CD8-positive, alpha-beta memory T cell (primary cell): ENCODE measurements around the gene SUPT3H. TPM values are rescaled to one million over a fixed set of nuclear protein-coding genes. Genes with fewer than 3 reads are reported as not detected.
A peak's percentile ranks its signal among the peaks of the same experiment; 100 is the strongest.

Experiments used
- CTCF ChIA-PET: fragments of 350-600 bp; sonication (Branson Sonifier 250); formaldehyde crosslinking; loops from one replicate; lab custom pipeline; 2021; ENCODE audit warnings: antibody characterized with exemption; lab: Charles Lee
- POLR2A ChIA-PET: fragments of 350-600 bp; sonication (Branson Sonifier 250); formaldehyde crosslinking; loops from one replicate; lab custom pipeline; 2021; ENCODE audit warnings: antibody characterized with exemption; lab: Charles Lee
- DNase-seq, 5 donors: peaks; one replicate each; pipeline versions ENCODE4 v3.0.0 to v3.0.0-alpha.2; 2020 to 2022; ENCODE audit warnings: mixed read lengths in 1 of 5
- H3K27ac ChIP-seq: one replicate; pipeline ENCODE4 v1.7.0; 2013; ENCODE audit warnings: low read depth, mild to moderate bottlenecking, low read length, moderate library complexity
- H3K27me3 ChIP-seq: 2 replicates; pipeline ENCODE4 v1.7.0; 2013; ENCODE audit warnings: low read length, mild to moderate bottlenecking; ENCODE audit not compliant: insufficient read depth, poor library complexity, severe bottlenecking
- H3K36me3 ChIP-seq: 2 replicates; pipeline ENCODE4 v1.7.0; 2013; ENCODE audit warnings: mild to moderate bottlenecking, low read length, moderate library complexity; ENCODE audit not compliant: insufficient read depth
- H3K4me1 ChIP-seq: 2 replicates; pipeline ENCODE4 v1.7.0; 2013; ENCODE audit warnings: mild to moderate bottlenecking, low read length, moderate library complexity; ENCODE audit not compliant: insufficient read depth
- H3K4me3 ChIP-seq: 2 replicates; pipeline ENCODE4 v1.7.0; 2013; ENCODE audit warnings: mild to moderate bottlenecking, low read length
- H3K9me3 ChIP-seq: 2 replicates; pipeline ENCODE4 v1.7.0; 2013; ENCODE audit warnings: mild to moderate bottlenecking, low read length
- H3K27ac Mint-ChIP-seq, 8 donors: one replicate each; pipeline ENCODE4 v1.8.0; 2020 to 2021; ENCODE audit warnings: mixed read lengths in 8 of 8, mild to moderate bottlenecking in 6 of 8, inconsistent platforms in 3 of 8, moderate library complexity in 3 of 8
- H3K27me3 Mint-ChIP-seq, 2 donors: one replicate each; pipeline ENCODE4 v1.8.0; 2020 to 2021; ENCODE audit warnings: mixed read lengths in 2 of 2, mild to moderate bottlenecking in 1 of 2, moderate library complexity in 1 of 2
- H3K36me3 Mint-ChIP-seq, 3 donors: one replicate each; pipeline ENCODE4 v1.8.0; 2020 to 2021; ENCODE audit warnings: mixed read lengths in 3 of 3, inconsistent platforms in 1 of 3, mild to moderate bottlenecking in 1 of 3
- H3K4me1 Mint-ChIP-seq, 3 donors: one replicate each; pipeline ENCODE4 v1.8.0; 2020 to 2021; ENCODE audit warnings: mixed read lengths in 3 of 3, inconsistent platforms in 1 of 3, mild to moderate bottlenecking in 1 of 3
- H3K4me3 Mint-ChIP-seq, 7 donors: one replicate each; pipeline ENCODE4 v1.8.0; 2020 to 2021; ENCODE audit warnings: mixed read lengths in 7 of 7, mild to moderate bottlenecking in 6 of 7, moderate library complexity in 4 of 7, inconsistent platforms in 2 of 7
- H3K9me3 Mint-ChIP-seq, 5 donors: one replicate each; pipeline ENCODE4 v1.8.0; 2020 to 2022; ENCODE audit warnings: mixed read lengths in 5 of 5, mild to moderate bottlenecking in 3 of 5, moderate library complexity in 2 of 5, inconsistent platforms in 1 of 5
- polyA plus RNA-seq: library from polyadenylated mRNA; unstranded; fragments of 300-500 nt; fragmentation: Illumina TruSeq; gene quantifications from one replicate; pipeline ENCODE4 v1.2.3, GENCODE V29; 2021
- total RNA-seq, 2 experiments: library from RNA; stranded (reverse); gene quantifications; one replicate each; pipeline ENCODE4 v1.2.3, GENCODE V29; 2021

Gene SUPT3H
- total and polyA plus RNA-seq, 3 experiments from 2014 or later = 13.7 to 17.1 (median 14.6) TPM

- Histone ChIP-seq H3K27ac (no peak overlapping the region), H3K4me1 (no peaks in the 10 kb centered on the region), H3K27me3 (no peaks in the 10 kb centered on the region), H3K36me3 (no peaks in the 10 kb centered on the region), H3K9me3 (no peaks in the 10 kb centered on the region), H3K4me3 (no peak overlapping the region)
- no peak overlapping the region for H3K4me3 Mint-ChIP-seq
- DNase-seq = no peak
- H3K36me3 Mint-ChIP-seq = peaks cover 0 to 10% (median 1%) of the 10 kb centered on the region in 3 donors
- no peaks in the 10 kb centered on the region for H3K9me3 Mint-ChIP-seq
- no peak overlapping the region for H3K27ac Mint-ChIP-seq
- ChIA-PET POLR2A (no interaction called here), CTCF (no interaction called here)
- H3K4me1 Mint-ChIP-seq = no peaks in the 10 kb centered on the region
- H3K27me3 Mint-ChIP-seq = no peaks in the 10 kb centered on the region
Measured at GRCh38 chr6:45038226-45038625, 339.5 kb downstream of the SUPT3H start.

- no peak for DNase-seq
- H3K27me3 Mint-ChIP-seq = no peaks in the 10 kb centered on the region
- no peaks in the 10 kb centered on the region for H3K36me3 ChIP-seq
- no peak overlapping the region for H3K27ac Mint-ChIP-seq
- ChIA-PET POLR2A (no interaction called here), CTCF (no interaction called here)
- no peaks in the 10 kb centered on the region for H3K4me1 ChIP-seq
- no peak overlapping the region for H3K4me3 Mint-ChIP-seq
- H3K4me3 ChIP-seq = no peak overlapping the region
- peaks cover 0 to 10% (median 1%) of the 10 kb centered on the region in 3 donors for H3K36me3 Mint-ChIP-seq
- no peaks in the 10 kb centered on the region for H3K4me1 Mint-ChIP-seq
- no peaks in the 10 kb centered on the region for H3K27me3 ChIP-seq
- H3K9me3 Mint-ChIP-seq = no peaks in the 10 kb centered on the region
- no peaks in the 10 kb centered on the region for H3K9me3 ChIP-seq
- no peak overlapping the region for H3K27ac ChIP-seq
Measured at GRCh38 chr6:45036103-45036502, 341.6 kb downstream of the SUPT3H start.

DNA sequence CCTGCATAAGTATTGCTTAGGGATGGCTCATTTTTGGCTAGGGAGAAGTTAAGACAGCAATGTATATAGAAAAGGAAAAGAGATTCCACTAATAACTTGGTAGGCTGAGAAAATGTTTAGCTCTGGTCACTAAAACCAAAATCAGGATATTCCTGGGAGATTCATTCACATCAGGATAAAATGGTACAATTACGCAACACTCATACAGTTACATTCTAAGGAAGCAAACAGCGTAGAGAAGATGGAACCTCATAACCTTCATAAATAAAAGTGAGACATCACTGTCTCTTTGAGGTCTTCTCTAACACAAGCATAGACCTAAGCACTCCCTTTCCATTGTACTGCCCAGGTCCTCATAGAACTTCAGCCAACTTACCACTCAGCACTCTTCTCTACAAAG is 345.3 kb downstream of the SUPT3H start:
- no peak for DNase-seq
- no peaks in the 10 kb centered on the region for H3K27me3 Mint-ChIP-seq
- Histone ChIP-seq H3K4me1 (no peaks in the 10 kb centered on the region), H3K4me3 (no peak overlapping the region), H3K27me3 (no peaks in the 10 kb centered on the region), H3K9me3 (no peaks in the 10 kb centered on the region), H3K36me3 (no peaks in the 10 kb centered on the region), H3K27ac (no peak overlapping the region)
- CTCF ChIA-PET = no interaction called here
- POLR2A ChIA-PET = no interaction called here
- peaks cover 6 to 12% (median 9%) of the 10 kb centered on the region in 5 donors for H3K9me3 Mint-ChIP-seq
- H3K36me3 Mint-ChIP-seq = peaks cover under 1 to 21% (median 10%) of the 10 kb centered on the region in 3 donors
- H3K27ac Mint-ChIP-seq = no peak overlapping the region
- no peak overlapping the region for H3K4me3 Mint-ChIP-seq
- peaks cover 0 to under 1% (median 0%) of the 10 kb centered on the region in 3 donors for H3K4me1 Mint-ChIP-seq

DNA sequence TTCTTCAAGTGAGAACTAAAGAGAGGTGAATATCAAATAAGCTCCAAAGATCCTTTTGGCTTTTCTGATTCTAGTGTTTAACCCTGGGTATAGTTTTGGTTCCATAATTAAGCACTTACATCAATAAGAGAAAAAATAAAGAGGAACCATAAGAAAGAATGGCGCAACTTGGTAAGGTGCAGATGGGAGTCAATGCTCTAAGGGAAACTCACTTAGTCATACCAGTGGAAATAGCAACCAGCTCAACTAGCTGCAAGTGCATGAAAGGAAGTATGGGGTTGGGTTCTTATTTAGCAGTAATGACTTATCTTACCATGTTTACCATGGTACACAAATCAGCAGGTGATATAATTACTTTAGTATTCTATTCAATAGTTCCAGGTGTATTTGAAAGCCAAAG is 346.1 kb downstream of the SUPT3H start:
- peaks cover 6% of the 10 kb centered on the region for H3K9me3 ChIP-seq
- no peak for DNase-seq
- Mint-ChIP-seq H3K4me3 (no peak overlapping the region), H3K36me3 (peaks cover 4 to 26% (median 13%) of the 10 kb centered on the region in 3 donors), H3K27ac (no peak overlapping the region), H3K27me3 (no peaks in the 10 kb centered on the region), H3K9me3 (peaks cover 10 to 20% (median 14%) of the 10 kb centered on the region in 5 donors), H3K4me1 (peaks cover 0 to 5% (median 0%) of the 10 kb centered on the region in 3 donors)
- no peak overlapping the region for H3K4me3 ChIP-seq
- ChIA-PET POLR2A (no interaction called here), CTCF (no interaction called here)
- no peaks in the 10 kb centered on the region for H3K4me1 ChIP-seq
- H3K27me3 ChIP-seq = no peaks in the 10 kb centered on the region
- no peaks in the 10 kb centered on the region for H3K36me3 ChIP-seq
- no peak overlapping the region for H3K27ac ChIP-seq

DNA sequence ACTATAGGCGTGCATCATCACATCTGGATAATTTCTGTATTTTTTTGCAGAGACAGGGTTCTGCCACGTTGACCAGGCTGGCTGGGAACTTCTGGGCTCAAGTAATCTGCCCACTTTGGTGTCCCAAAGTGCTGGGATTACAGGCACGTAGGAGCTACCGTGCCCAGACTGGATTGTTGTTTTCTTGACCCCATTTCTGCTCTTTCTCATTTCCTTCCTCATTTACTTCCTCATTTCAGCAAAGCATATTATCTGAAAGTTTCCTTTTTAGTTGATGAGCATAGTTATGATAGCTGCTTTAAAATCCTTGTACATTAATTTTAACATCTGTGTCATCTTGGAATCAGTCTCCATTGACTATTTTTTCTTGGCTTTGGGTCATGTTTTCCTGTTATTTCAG is 350.6 kb downstream of the SUPT3H start:
- no peak overlapping the region for H3K27ac ChIP-seq
- peaks cover 14 to 20% (median 16%) of the 10 kb centered on the region in 5 donors for H3K9me3 Mint-ChIP-seq
- H3K4me1 ChIP-seq = peaks cover 2% of the 10 kb centered on the region
- H3K4me1 Mint-ChIP-seq = peaks cover 5 to 12% (median 7%) of the 10 kb centered on the region in 3 donors
- peaks cover 6% of the 10 kb centered on the region for H3K9me3 ChIP-seq
- H3K27me3 Mint-ChIP-seq = no peaks in the 10 kb centered on the region
- ChIA-PET POLR2A (no interaction called here), CTCF (no interaction called here)
- no peak for DNase-seq
- no peak overlapping the region for H3K27ac Mint-ChIP-seq
- H3K4me3 Mint-ChIP-seq = no peak overlapping the region
- no peak overlapping the region for H3K4me3 ChIP-seq
- H3K27me3 ChIP-seq = no peaks in the 10 kb centered on the region
- H3K36me3 ChIP-seq = no peaks in the 10 kb centered on the region
- H3K36me3 Mint-ChIP-seq = peaks cover 4 to 28% (median 11%) of the 10 kb centered on the region in 3 donors

DNA sequence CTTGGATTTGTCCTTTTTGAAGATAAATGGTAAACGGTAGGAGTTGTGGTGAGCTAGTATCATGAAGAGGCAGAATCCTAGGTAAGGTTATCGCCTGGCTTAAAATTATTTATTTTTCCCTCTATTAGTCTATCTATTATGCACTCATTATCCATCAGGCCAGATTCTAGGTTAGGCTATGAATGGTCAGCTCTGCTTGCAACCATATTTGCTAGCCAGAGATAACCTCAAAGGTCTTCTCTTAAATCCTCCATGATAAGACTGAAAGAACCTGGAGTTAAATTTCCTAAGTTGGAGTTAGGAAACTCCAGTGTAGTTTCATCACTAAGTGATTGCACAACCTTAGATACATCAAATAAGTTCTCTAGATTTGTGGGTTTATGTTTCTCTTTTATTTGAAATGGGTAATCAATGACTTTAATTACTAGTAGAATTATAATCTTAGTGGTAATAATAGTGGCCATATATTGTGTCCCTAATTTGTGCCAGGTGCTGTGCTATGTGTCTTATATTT is 351.7 kb downstream of the SUPT3H start:
- peaks cover 16 to 23% (median 18%) of the 10 kb centered on the region in 3 donors for H3K4me1 Mint-ChIP-seq
- H3K27me3 Mint-ChIP-seq = no peaks in the 10 kb centered on the region
- no peak overlapping the region for H3K27ac Mint-ChIP-seq
- no peak overlapping the region for H3K4me3 Mint-ChIP-seq
- ChIA-PET CTCF (interaction anchor here (1.3 kb wide), 1 partner anchor 8 kb away, joined by 3 read pairs; no protein-coding TSS in a partner anchor), POLR2A (no interaction called here)
- Histone ChIP-seq H3K4me3 (no peak overlapping the region), H3K27me3 (no peaks in the 10 kb centered on the region), H3K4me1 (peaks cover 8% of the 10 kb centered on the region), H3K36me3 (no peaks in the 10 kb centered on the region), H3K9me3 (peaks cover 6% of the 10 kb centered on the region), H3K27ac (no peak overlapping the region)
- H3K36me3 Mint-ChIP-seq = peaks cover 4 to 28% (median 11%) of the 10 kb centered on the region in 3 donors
- no peak for DNase-seq
- peaks cover 14 to 20% (median 16%) of the 10 kb centered on the region in 5 donors for H3K9me3 Mint-ChIP-seq

- H3K4me3 Mint-ChIP-seq = no peak overlapping the region
- H3K27me3 ChIP-seq = no peaks in the 10 kb centered on the region
- DNase-seq = no peak
- ChIA-PET CTCF (no interaction called here), POLR2A (no interaction called here)
- H3K4me3 ChIP-seq = no peak overlapping the region
- no peaks in the 10 kb centered on the region for H3K27me3 Mint-ChIP-seq
- no peaks in the 10 kb centered on the region for H3K36me3 ChIP-seq
- no peak overlapping the region for H3K27ac ChIP-seq
- H3K4me1 ChIP-seq = peaks cover 8% of the 10 kb centered on the region
- H3K4me1 Mint-ChIP-seq = peaks cover 18 to 26% (median 22%) of the 10 kb centered on the region in 3 donors
- peaks cover 6% of the 10 kb centered on the region for H3K9me3 ChIP-seq
- peaks cover 14 to 20% (median 16%) of the 10 kb centered on the region in 5 donors for H3K9me3 Mint-ChIP-seq
- H3K27ac Mint-ChIP-seq = no peak overlapping the region
- H3K36me3 Mint-ChIP-seq = peaks cover 4 to 28% (median 10%) of the 10 kb centered on the region in 3 donors
Measured at GRCh38 chr6:45024610-45025009, 353.1 kb downstream of the SUPT3H start.

DNA sequence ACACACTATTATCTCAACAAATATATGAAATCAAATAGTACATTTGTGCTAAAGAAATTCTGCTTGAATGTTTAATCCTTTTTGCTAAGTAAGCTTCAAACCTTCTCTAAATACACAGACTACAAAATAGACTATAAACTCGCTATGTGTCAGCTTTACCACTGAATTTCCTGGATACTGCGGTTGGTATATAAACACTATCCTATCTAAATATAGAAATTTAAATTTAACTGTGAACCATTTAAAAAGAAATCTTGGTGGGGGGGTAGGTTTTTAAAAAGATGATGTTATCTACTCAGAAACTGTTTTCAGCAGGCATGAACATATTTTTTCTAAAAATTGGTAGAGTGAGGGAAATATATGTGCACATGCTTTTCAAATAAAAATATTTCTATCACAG is 356.1 kb downstream of the SUPT3H start:
- Mint-ChIP-seq H3K4me3 (peak overlapping the region in 1 of 7 donors; percentile 36), H3K36me3 (peaks cover 0 to 16% (median 4%) of the 10 kb centered on the region in 3 donors), H3K9me3 (peaks cover 0 to 4% (median under 1%) of the 10 kb centered on the region in 5 donors), H3K4me1 (peaks cover 18 to 22% (median 21%) of the 10 kb centered on the region in 3 donors), H3K27ac (peak overlapping the region in 2 of 8 donors; percentile 21 to 26), H3K27me3 (no peaks in the 10 kb centered on the region)
- ChIA-PET POLR2A (interaction anchor here (0.7 kb wide), 1 partner anchor 85 kb away, joined by 3 read pairs; no protein-coding TSS in a partner anchor), CTCF (interaction anchor here (0.7 kb wide), 1 partner anchor 90 kb away, joined by 3 read pairs; no protein-coding TSS in a partner anchor)
- Histone ChIP-seq H3K36me3 (no peaks in the 10 kb centered on the region), H3K9me3 (no peaks in the 10 kb centered on the region), H3K27me3 (no peaks in the 10 kb centered on the region), H3K27ac (no peak overlapping the region), H3K4me3 (no peak overlapping the region), H3K4me1 (peaks cover 8% of the 10 kb centered on the region)
- peak in 2 of 5 donors; percentile 31 to 43 for DNase-seq
